Karpas-422 (cell line): ENCODE data around the gene CGB7. TPM values are rescaled to one million over a fixed set of nuclear protein-coding genes. Genes with fewer than 3 reads are reported as not detected.

Experiments used
- DNase-seq: peaks from one replicate; pipeline ENCODE4 v3.0.0-alpha.2; 2015
- H2AFZ ChIP-seq: fragments of 200-600 bp; sonication (generic); 2 replicates; pipeline ENCODE4 v1.6.1; 2014; ENCODE audit warnings: antibody characterized with exemption, low read length, mixed read lengths
- H3K27ac ChIP-seq: fragments of 200-600 bp; sonication (generic); 2 replicates; pipeline ENCODE4 v1.5.1; 2014; ENCODE audit warnings: mild to moderate bottlenecking, low read length, moderate library complexity
- H3K27me3 ChIP-seq: fragments of 200-600 bp; sonication (generic); 2 replicates; pipeline ENCODE4 v1.6.1; 2014; ENCODE audit warnings: low read length, mixed read lengths
- H3K36me3 ChIP-seq: fragments of 200-600 bp; sonication (generic); 2 replicates; pipeline ENCODE4 v1.6.1; 2014; ENCODE audit warnings: low read length, mixed read lengths; ENCODE audit not compliant: insufficient read depth
- H3K4me1 ChIP-seq: fragments of 200-600 bp; sonication (generic); 2 replicates; pipeline ENCODE4 v1.6.1; 2014; ENCODE audit warnings: mild to moderate bottlenecking, low read length, mixed read lengths
- H3K4me2 ChIP-seq: fragments of 200-600 bp; sonication (generic); 2 replicates; pipeline ENCODE4 v1.6.1; 2014; ENCODE audit warnings: low read length, low read depth, mild to moderate bottlenecking; ENCODE audit not compliant: poor library complexity, severe bottlenecking
- H3K4me3 ChIP-seq: fragments of 200-600 bp; sonication (generic); 2 replicates; pipeline ENCODE4 v1.5.1; 2014; ENCODE audit warnings: mild to moderate bottlenecking, antibody characterized with exemption, low read length, mixed read lengths
- H3K79me2 ChIP-seq: fragments of 200-600 bp; sonication (generic); 2 replicates; pipeline ENCODE4 v1.6.1; 2014; ENCODE audit warnings: mild to moderate bottlenecking, low read length, mixed read lengths
- H3K9ac ChIP-seq: fragments of 200-600 bp; sonication (generic); 2 replicates; pipeline ENCODE4 v1.6.0; 2014; ENCODE audit warnings: low read length
- H3K9me2 ChIP-seq: fragments of 200-600 bp; sonication (generic), shearing (Covaris generic); replicated peaks from 2 replicates; pipeline ENCODE4 v1.6.0; 2014; ENCODE audit warnings: mild to moderate bottlenecking, low read length, moderate library complexity; ENCODE audit not compliant: insufficient read depth
- H3K9me3 ChIP-seq: fragments of 300-700, 200-600 bp; sonication (generic); 2 replicates; pipeline ENCODE4 v1.6.1; 2014; ENCODE audit warnings: low read length, mixed read lengths
- H4K20me1 ChIP-seq: fragments of 200-600 bp; sonication (generic); 2 replicates; pipeline ENCODE4 v1.6.1; 2014; ENCODE audit warnings: mild to moderate bottlenecking, antibody characterized with exemption, low read length, low read depth; ENCODE audit not compliant: insufficient read depth
- total RNA-seq: library from RNA; depleted of rRNA; stranded (reverse); fragments of >200 nt; shearing (Covaris generic); gene quantifications from 2 replicates; pipeline ENCODE4 v1.2.3, GENCODE V29; 2014; ENCODE audit warnings: low replicate concordance; rRNA removed

CGB7 gene
- not detected in 2 replicates for total RNA-seq

DNA sequence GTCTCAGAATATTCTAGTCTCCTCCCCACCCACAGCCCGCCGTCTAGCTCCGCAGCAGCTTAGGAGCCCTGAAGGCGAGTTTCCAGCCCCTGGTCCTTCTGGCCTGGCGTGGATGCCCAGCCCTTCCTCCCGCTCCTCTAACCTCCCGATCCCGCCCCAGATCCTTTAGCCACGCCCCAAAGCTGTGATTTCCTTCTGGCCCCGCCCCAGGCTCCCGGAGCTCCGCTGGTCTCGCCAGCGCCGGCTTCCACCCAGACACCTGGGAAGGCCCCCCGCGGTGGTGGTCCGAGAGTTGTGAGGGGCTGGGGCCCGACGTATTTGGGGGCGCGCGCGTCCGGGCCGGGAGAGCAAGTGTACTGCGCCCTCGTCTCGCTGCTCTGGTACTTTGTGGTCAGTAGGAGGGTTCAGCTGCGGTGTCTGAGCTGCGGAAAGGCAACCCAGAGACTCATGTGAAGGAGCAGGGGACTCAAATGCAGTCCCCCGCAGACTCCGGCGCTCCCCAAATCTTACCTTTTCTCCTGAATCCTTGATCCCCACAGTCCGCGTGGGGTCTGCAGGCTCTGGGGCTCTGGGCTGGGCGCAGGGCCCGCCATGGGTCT, at the start of gene CGB7:
Gene CGB7 (minus strand): TSS at position 114 of the 599 bp plus-strand sequence. CDS start 2,374 bp downstream, outside the sequence.
- Histone ChIP-seq H3K27ac (no peak within 1 kb of the TSS), H3K4me2 (no peak within 1 kb of the TSS), H4K20me1 (no peaks in the 10 kb centered on the region), H3K9ac (no peak within 1 kb of the TSS), H3K36me3 (no peaks in the 10 kb centered on the region), H2AFZ (no peak within 1 kb of the TSS), H3K27me3 (no peaks in the 10 kb centered on the region), H3K79me2 (no peaks in the 10 kb centered on the region), H3K9me2 (no peaks in the 10 kb centered on the region), H3K9me3 (no peaks in the 10 kb centered on the region), H3K4me3 (no peak within 1 kb of the TSS), H3K4me1 (no peaks in the 10 kb centered on the region)
- no peak for DNase-seq

- Histone ChIP-seq H4K20me1 (peaks cover 70% of the 10 kb centered on the region), H3K36me3 (peaks cover 54% of the 10 kb centered on the region), H3K9me3 (no peaks in the 10 kb centered on the region), H3K4me1 (no peaks in the 10 kb centered on the region), H3K9me2 (no peaks in the 10 kb centered on the region), H3K4me3 (no peak overlapping the region), H3K27me3 (no peaks in the 10 kb centered on the region), H3K9ac (no peak overlapping the region), H3K79me2 (no peaks in the 10 kb centered on the region), H3K27ac (no peak overlapping the region), H2AFZ (no peak overlapping the region), H3K4me2 (no peak overlapping the region)
- peak; percentile 93 for DNase-seq
These were observed 49.1 kb upstream of the CGB7 start for GRCh38 chr19:49106648-49107135.

DNA sequence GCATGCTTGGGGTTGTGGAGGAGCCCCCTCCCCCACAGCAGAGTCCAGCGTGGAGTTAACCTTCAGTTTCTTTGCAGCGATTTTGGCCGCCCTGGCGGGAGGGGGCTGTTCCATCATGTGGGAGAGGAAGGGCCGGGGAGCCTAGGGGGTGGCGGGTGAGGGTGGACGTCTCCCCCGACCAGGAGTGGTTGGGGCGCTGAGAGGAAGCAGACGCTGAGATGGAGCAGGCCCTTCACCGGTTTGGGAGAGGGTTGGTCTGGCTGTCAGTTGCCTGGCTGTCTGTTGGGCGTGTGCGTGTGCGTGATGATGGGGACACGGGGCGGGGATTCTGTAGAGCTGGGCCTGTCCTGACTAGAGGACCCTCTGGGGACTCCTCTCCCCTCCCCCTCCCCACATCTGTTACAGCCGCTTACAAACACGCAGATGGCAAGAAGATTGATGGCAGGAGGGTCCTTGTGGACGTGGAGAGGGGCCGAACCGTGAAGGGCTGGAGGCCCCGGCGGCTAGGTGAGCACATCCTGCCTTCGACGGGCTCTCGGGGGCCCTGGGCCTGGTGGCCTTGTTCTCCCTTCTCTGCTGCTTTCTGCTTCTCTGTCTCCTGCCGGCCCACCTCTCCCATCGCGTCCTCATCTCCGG, 46.8 kb upstream of the CGB7 start:
- Histone ChIP-seq H3K9me3 (no peaks in the 10 kb centered on the region), H3K9me2 (no peaks in the 10 kb centered on the region), H3K4me1 (no peaks in the 10 kb centered on the region), H3K79me2 (peaks cover 3% of the 10 kb centered on the region; the same call in 1 of the 2 replicates), H3K4me2 (no peak overlapping the region), H2AFZ (no peak overlapping the region), H3K27me3 (no peaks in the 10 kb centered on the region), H4K20me1 (peaks cover 79% of the 10 kb centered on the region), H3K36me3 (peaks cover 58% of the 10 kb centered on the region), H3K9ac (no peak overlapping the region), H3K27ac (no peak overlapping the region), H3K4me3 (no peak overlapping the region)
- no peak for DNase-seq

DNA sequence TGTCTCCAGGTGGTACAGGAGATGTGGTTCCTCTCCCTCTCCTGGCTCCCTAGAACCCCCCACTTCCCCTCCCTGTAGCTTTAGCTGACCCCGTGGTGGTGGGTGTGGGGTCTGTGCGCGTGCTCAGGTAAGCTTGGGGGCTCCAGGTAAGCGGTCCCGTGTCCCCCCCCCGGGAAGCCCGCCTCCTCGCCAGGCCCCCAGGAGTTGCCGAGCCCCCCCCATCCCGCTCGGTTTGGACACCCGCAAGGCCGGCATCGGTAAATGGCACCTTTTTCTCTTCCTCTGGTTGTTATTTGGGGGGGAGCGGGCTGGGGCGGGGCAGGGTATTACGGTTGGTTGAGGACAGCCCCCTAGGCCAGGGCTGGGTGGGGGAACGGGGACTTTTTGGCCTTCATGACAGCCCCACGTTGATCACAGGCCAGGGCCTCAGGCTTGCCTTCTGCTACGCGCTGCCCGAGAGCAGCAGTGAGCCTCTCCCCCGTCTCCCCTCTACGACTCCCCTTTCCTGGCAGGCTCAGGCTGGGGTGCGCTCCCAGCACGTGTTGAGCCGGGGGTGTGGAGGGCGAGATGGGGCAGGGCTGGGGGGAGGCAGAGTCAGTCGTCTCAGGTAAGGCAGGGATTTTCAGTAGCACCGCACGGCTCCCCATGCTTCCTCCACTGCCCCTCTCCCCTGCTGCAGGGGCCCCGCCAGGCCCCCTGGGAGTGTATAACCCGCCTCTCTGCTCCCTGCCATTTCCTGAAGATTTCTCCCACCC, 46.0 kb upstream of the CGB7 start:
- Histone ChIP-seq H3K27ac (no peak overlapping the region), H3K79me2 (peaks cover 10% of the 10 kb centered on the region)

DNA sequence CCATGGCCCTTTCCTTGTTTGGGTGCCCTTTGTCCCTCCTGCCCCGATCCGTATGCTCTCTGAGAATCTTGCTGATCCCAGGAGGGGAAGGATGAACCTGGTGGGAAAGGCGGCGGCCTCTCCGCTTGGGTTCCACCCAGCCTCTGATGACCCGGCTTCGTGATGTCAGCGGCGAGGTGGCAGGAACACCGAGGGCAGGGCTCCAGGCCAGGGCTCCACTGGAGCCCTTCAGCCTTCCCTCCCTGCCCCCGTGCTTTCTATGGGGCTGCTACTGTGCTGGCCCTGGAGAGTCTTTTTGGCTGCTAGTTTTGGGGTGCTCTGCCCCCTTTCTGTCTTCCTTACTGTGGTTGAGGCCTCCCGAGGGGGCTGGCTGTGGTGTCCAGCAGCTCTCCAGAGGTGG, 44.8 kb upstream of the CGB7 start:
- Histone ChIP-seq H3K4me2 (no peak overlapping the region), H3K27ac (no peak overlapping the region), H3K4me3 (no peak overlapping the region), H3K9me3 (no peaks in the 10 kb centered on the region), H3K9me2 (no peaks in the 10 kb centered on the region), H2AFZ (no peak overlapping the region), H3K36me3 (peaks cover 58% of the 10 kb centered on the region), H3K79me2 (peaks cover 21% of the 10 kb centered on the region), H4K20me1 (peaks cover 78% of the 10 kb centered on the region), H3K4me1 (no peaks in the 10 kb centered on the region), H3K9ac (no peak overlapping the region), H3K27me3 (no peaks in the 10 kb centered on the region)
- DNase-seq: no peak

More for the DNA sequence above, 46.0 kb upstream of the CGB7 start:
- H2AFZ ChIP-seq: no peak overlapping the region
- H3K27me3 ChIP-seq: no peaks in the 10 kb centered on the region
- no peak for DNase-seq
- H3K4me3 ChIP-seq: no peak overlapping the region
- no peak overlapping the region for H3K9ac ChIP-seq
- no peaks in the 10 kb centered on the region for H3K9me2 ChIP-seq
- peaks cover 60% of the 10 kb centered on the region for H3K36me3 ChIP-seq
- H3K9me3 ChIP-seq: no peaks in the 10 kb centered on the region
- H4K20me1 ChIP-seq: peaks cover 78% of the 10 kb centered on the region
- H3K4me2 ChIP-seq: no peak overlapping the region
- H3K4me1 ChIP-seq: no peaks in the 10 kb centered on the region

DNA sequence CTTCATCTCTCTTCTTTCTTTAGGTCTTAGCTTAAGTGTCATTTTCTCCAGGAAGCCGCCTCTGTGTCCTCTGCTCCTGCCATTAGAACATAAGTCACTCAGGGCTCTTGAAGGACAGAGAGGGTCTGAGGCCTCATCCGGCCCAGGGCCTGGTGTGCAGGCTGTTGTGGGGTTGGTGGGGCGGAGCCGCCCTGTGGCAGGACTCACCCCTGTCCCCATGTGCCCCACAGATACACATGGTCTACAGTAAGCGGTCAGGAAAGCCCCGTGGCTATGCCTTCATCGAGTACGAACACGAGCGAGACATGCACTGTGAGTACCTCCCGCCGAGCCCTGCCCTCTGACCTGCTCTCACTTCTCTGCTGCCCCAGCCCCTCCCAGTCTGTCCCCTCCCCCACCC, 43.6 kb upstream of the CGB7 start:
- no peaks in the 10 kb centered on the region for H3K9me2 ChIP-seq
- H3K9me3 ChIP-seq: no peaks in the 10 kb centered on the region
- H3K79me2 ChIP-seq: peaks cover 24% of the 10 kb centered on the region
- no peak for DNase-seq
- no peaks in the 10 kb centered on the region for H3K27me3 ChIP-seq
- peaks cover 55% of the 10 kb centered on the region for H3K36me3 ChIP-seq
- H3K4me1 ChIP-seq: no peaks in the 10 kb centered on the region
- H3K4me3 ChIP-seq: no peak overlapping the region
- H3K4me2 ChIP-seq: no peak overlapping the region
- no peak overlapping the region for H3K9ac ChIP-seq
- no peak overlapping the region for H3K27ac ChIP-seq
- H4K20me1 ChIP-seq: peaks cover 71% of the 10 kb centered on the region
- no peak overlapping the region for H2AFZ ChIP-seq

DNA sequence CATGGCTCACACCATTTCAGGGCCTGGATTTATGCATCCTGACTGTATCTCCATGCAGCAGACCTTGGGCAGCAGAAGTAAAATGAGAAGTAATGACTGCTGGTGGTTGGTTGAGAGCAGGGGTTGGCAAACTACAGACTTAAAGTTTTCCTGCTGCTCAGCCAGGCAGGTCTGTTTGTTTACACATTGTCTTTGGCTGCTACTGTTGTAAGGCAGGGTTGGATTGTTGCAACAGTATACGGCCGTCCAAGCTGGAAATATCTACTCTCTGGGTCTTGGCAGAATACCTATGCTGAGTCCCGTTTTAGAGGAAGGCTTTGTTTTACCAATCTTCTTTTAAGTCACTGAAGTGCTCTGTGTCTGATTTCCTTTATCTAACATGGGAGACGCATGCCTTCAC, 41.2 kb upstream of the CGB7 start:
- H3K4me1 ChIP-seq: no peaks in the 10 kb centered on the region
- H3K4me3 ChIP-seq: no peak overlapping the region
- H2AFZ ChIP-seq: no peak overlapping the region
- DNase-seq: no peak
- H4K20me1 ChIP-seq: peaks cover 73% of the 10 kb centered on the region
- H3K79me2 ChIP-seq: peaks cover 35% of the 10 kb centered on the region
- no peaks in the 10 kb centered on the region for H3K9me3 ChIP-seq
- no peaks in the 10 kb centered on the region for H3K9me2 ChIP-seq
- no peak overlapping the region for H3K4me2 ChIP-seq
- peaks cover 45% of the 10 kb centered on the region for H3K36me3 ChIP-seq
- no peak overlapping the region for H3K27ac ChIP-seq
- H3K9ac ChIP-seq: no peak overlapping the region
- H3K27me3 ChIP-seq: no peaks in the 10 kb centered on the region
